ENCODE measurements around the gene PRAME.

DNA sequence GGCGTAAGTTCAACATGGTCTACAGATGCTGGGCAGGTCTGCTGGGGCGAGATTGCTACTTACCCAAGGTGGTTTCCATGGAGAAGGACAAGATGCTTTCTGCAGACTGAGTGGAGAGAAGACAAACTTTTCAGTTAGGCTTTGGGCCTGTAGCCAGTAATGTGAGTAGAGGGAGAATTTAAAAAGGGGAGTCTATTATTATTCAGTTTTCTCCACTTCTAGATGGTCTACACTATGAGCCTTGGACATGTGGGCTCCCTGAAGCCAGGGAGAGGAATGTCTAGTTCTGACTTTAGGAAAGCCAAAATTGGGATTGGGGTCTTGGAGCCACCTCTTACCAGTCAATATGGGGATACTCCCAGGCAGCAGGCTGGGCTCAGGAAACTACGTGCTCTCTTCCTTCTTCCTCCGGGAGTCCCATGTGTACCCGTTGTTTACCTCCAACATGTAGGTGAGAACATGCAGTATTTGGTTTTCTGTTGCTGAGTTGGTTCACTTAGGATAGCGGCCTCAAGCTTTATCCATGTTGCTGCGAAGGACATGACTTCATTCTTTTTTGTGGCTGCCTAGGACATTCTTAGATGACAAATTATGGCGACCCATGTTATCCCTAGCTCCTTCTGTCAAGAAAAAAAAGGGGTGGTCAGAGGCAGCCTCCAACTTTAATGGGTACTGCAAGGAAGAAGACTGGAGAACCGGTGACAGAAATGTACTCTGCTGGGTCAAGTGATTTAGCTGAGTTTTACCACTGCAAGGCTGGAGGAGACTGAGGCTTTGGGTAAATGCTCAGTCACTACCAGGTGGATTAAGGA lies 24.3 kb downstream of the PRAME start:
- TF ChIP-seq, protein P1, sequence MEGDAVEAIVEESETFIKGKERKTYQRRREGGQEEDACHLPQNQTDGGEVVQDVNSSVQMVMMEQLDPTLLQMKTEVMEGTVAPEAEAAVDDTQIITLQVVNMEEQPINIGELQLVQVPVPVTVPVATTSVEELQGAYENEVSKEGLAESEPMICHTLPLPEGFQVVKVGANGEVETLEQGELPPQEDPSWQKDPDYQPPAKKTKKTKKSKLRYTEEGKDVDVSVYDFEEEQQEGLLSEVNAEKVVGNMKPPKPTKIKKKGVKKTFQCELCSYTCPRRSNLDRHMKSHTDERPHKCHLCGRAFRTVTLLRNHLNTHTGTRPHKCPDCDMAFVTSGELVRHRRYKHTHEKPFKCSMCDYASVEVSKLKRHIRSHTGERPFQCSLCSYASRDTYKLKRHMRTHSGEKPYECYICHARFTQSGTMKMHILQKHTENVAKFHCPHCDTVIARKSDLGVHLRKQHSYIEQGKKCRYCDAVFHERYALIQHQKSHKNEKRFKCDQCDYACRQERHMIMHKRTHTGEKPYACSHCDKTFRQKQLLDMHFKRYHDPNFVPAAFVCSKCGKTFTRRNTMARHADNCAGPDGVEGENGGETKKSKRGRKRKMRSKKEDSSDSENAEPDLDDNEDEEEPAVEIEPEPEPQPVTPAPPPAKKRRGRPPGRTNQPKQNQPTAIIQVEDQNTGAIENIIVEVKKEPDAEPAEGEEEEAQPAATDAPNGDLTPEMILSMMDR (IDR thresholded peaks at IDR 0.05; ENCODE audit: insufficient read depth, low read depth, low read length): no peak
- no peak for TF ChIP-seq EZH2 (IDR thresholded peaks at IDR 0.05; ENCODE audit: insufficient read depth, low read length)

Measured in astrocyte (in vitro differentiated cells and primary cell).